HUES64 (cell line): ENCODE data around the gene EPX.

Source experiments
- H3K27ac ChIP-seq: 2 replicates; pipeline ENCODE4 v1.7.0; 2013; ENCODE audit warnings: low read depth, low read length, inconsistent platforms
- H3K27me3 ChIP-seq: 2 replicates; pipeline ENCODE4 v1.6.1; 2013; ENCODE audit warnings: mild to moderate bottlenecking, low read length; ENCODE audit not compliant: insufficient read depth
- H3K36me3 ChIP-seq: 2 replicates; pipeline ENCODE4 v1.6.1; 2013; ENCODE audit warnings: mild to moderate bottlenecking, low read length; ENCODE audit not compliant: insufficient read depth
- H3K4me1 ChIP-seq: 2 replicates; pipeline ENCODE4 v1.6.1; 2013; ENCODE audit warnings: mild to moderate bottlenecking, low read length, moderate library complexity; ENCODE audit not compliant: insufficient read depth
- H3K4me3 ChIP-seq: 2 replicates; pipeline ENCODE4 v1.5.1; 2013; ENCODE audit warnings: mild to moderate bottlenecking, low read length, moderate library complexity
- H3K9ac ChIP-seq: 2 replicates; pipeline ENCODE4 v1.6.1; 2013; ENCODE audit warnings: mild to moderate bottlenecking, low read depth, low read length
- H3K9me3 ChIP-seq: 2 replicates; pipeline ENCODE4 v1.6.1; 2013; ENCODE audit warnings: low read depth, low read length; ENCODE audit not compliant: insufficient read depth
- WGBS: fragments of 150-250, 120-280 bp; methylation state at CpG from one replicate; pipeline ENCODE4 v1.1.7; 2013; ENCODE audit warnings: missing lambda C conversion rate; 5-methylcytosine and 5-hydroxymethylcytosine counted together

EPX gene

DNA sequence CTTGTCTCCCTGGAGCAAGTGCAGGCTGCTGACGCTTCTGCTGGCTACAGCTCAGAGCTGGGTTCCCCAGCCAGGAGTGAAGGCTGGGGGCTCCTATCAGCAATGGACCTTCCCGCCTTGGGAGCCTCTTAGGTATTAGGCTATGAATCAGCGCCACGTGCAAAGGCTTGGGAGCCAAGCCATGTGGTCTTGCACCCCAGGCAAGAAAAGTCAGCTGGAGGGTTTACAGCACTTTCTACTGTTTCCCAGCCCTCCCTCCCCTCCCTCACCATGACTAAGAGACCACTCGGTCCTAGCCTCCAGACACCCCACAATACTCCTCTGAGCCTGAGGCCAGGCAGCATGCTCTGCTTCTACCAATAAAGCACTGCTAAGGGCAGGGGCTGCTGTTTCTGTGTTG lies 12.3 kb downstream of the EPX start:
- H3K9me3 ChIP-seq = no peaks in the 10 kb centered on the region
- H3K27ac ChIP-seq = no peak overlapping the region
- H3K27me3 ChIP-seq = no peaks in the 10 kb centered on the region
- H3K36me3 ChIP-seq = peaks cover 23% of the 10 kb centered on the region
- H3K4me3 ChIP-seq = no peak overlapping the region
- H3K4me1 ChIP-seq = no peaks in the 10 kb centered on the region
- H3K9ac ChIP-seq = no peak overlapping the region
- 90% methylated on average over 5 of the region's 5 CpGs for WGBS

DNA sequence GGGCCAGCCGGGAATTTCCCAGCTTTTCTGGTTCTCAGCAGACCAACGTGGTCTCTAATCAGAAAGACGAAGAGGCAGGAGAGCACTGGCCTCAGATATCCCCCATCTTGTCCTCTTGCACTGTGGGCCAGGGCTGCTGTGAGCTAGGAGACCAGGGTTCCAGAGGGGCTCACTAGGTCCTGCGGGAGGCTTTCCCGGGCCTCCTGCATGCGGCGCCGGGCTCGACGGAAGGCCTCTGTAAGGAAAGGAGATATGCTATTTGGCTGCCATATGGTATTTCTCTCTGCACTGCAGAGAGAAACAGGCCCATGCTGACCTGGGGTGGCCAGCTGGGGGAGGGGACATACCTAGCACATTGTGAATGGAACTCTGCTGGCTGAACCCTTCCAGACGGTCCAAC lies 13.4 kb downstream of the EPX start:
- WGBS = 89% methylated on average over 11 of the region's 11 CpGs
- H3K9ac ChIP-seq = no peak overlapping the region
- H3K4me1 ChIP-seq = no peaks in the 10 kb centered on the region
- H3K27ac ChIP-seq = no peak overlapping the region
- peaks cover 34% of the 10 kb centered on the region for H3K36me3 ChIP-seq
- no peaks in the 10 kb centered on the region for H3K27me3 ChIP-seq
- no peaks in the 10 kb centered on the region for H3K9me3 ChIP-seq
- H3K4me3 ChIP-seq = no peak overlapping the region

DNA sequence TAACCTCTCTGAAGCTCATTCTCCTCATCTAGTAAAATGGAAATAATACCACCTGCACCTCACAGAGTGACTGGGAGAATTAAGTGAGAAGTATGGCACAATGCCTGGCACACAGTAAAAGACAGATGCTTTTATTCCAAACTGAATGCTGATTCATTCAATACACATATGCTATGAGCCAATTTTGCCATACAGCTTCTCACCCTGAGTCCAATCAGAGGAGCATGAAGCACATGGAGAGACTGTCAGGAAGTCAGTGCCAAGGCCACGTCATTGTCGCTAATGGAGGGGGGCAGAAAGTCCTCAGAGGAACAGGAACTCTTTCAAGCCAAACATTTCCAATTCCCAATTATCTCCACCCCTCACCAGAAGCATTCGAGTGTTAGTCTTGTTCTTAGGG lies 14.9 kb downstream of the EPX start:
- H3K36me3 ChIP-seq = peaks cover 42% of the 10 kb centered on the region

DNA sequence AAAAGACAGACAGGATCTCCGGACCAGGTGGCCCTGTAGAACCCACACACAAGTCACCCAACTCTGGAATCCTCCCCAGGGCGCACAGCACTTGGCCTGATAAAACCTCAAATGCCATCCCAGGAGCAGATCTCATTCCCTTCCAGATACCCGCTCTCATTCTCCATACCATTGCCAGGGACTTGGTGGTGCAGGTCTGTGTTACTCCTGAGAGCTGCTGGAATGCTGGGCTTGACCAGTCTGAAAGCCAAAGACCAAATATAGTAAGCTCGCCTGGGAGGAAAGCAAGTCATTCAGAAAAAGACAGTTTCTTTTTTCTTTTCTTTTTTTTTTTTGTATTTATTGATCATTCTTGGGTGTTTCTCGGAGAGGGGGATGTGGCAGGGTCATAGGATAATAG lies 15.8 kb downstream of the EPX start:
- Histone ChIP-seq H3K9me3 (no peaks in the 10 kb centered on the region), H3K36me3 (peaks cover 51% of the 10 kb centered on the region), H3K27ac (no peak overlapping the region), H3K4me3 (no peak overlapping the region), H3K9ac (no peak overlapping the region), H3K27me3 (no peaks in the 10 kb centered on the region), H3K4me1 (no peaks in the 10 kb centered on the region)
- 95% methylated on average over 4 of the region's 5 CpGs for WGBS

More for the DNA sequence above, 14.9 kb downstream of the EPX start:
- no peak overlapping the region for H3K9ac ChIP-seq
- 94% methylated on average over 3 of the region's 3 CpGs for WGBS
- no peak overlapping the region for H3K27ac ChIP-seq
- no peaks in the 10 kb centered on the region for H3K27me3 ChIP-seq
- H3K9me3 ChIP-seq = no peaks in the 10 kb centered on the region
- H3K4me3 ChIP-seq = no peak overlapping the region
- no peaks in the 10 kb centered on the region for H3K4me1 ChIP-seq

DNA sequence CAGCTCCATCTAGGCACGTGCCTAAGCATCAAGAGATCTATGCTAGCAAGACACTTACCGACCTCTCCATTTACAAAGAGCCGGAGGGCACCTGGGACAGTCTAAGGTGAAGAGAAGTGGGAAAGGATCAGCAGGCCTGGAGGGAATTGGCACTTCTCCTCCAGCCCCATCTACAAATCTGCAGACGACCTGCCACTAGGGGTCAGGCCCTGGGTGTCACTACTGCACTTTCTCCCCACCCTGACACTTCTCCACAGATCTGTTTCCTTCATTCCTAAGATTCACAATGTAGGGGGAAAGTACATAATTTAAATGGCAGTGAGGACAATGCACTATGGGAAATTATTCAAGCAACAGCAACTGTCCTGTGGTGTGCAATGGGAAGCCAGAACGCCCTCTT lies 18.4 kb downstream of the EPX start:
- no peak overlapping the region for H3K27ac ChIP-seq
- H3K4me1 ChIP-seq = no peaks in the 10 kb centered on the region
- no peaks in the 10 kb centered on the region for H3K27me3 ChIP-seq
- WGBS = 78% methylated on average over 5 of the region's 5 CpGs
- H3K9me3 ChIP-seq = no peaks in the 10 kb centered on the region
- H3K36me3 ChIP-seq = peaks cover 65% of the 10 kb centered on the region
- H3K9ac ChIP-seq = no peak overlapping the region
- no peak overlapping the region for H3K4me3 ChIP-seq

DNA sequence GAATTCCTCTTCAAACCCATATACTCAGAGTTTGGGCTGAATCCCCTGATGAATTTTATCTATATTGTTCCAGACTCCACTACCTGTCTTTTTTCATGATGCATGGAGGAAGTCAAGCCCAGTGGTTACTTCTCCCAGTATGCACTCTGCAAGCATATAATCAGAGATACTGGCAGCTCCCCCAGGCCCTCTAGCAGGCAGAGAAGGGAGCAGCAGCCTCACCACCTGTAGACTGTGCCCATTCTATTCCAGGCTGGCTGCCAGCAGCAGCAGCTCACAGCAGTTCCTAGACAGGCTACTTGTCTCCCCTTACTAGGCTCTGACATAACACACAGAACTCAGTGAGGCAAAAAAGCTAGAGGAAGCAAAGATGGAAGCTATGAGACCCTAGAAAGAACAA lies 23.2 kb downstream of the EPX start:
- Histone ChIP-seq H3K4me3 (no peak overlapping the region), H3K27ac (no peak overlapping the region), H3K4me1 (no peaks in the 10 kb centered on the region), H3K9me3 (no peaks in the 10 kb centered on the region), H3K9ac (no peak overlapping the region), H3K27me3 (peaks cover 3% of the 10 kb centered on the region; the same call in 1 of the 2 replicates), H3K36me3 (peaks cover 38% of the 10 kb centered on the region)

DNA sequence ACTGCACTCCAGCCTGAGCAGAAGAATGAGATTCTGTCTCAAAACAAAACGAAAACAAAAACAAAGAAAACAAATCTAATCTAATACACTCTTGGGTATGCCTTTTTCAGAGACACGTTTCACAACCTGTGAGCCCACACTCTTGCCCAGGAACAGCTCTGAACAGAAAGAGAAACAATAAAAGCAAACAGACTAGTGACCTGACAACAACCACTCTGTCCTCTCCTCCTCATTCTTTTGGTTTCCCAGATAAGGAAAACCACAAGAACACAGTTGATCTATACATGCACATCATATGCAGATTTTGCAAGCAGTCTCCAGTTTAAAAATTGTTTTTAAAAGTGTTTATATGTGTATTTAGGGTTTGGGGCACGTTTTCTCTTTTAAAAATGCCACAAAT lies 25.2 kb downstream of the EPX start:
- Histone ChIP-seq H3K27ac (no peak overlapping the region), H3K27me3 (peaks cover 3% of the 10 kb centered on the region; the same call in 1 of the 2 replicates), H3K4me3 (no peak overlapping the region), H3K9me3 (no peaks in the 10 kb centered on the region), H3K36me3 (peaks cover 25% of the 10 kb centered on the region), H3K4me1 (no peaks in the 10 kb centered on the region), H3K9ac (no peak overlapping the region)
- WGBS = 89% methylated on average over 3 of the region's 3 CpGs

DNA sequence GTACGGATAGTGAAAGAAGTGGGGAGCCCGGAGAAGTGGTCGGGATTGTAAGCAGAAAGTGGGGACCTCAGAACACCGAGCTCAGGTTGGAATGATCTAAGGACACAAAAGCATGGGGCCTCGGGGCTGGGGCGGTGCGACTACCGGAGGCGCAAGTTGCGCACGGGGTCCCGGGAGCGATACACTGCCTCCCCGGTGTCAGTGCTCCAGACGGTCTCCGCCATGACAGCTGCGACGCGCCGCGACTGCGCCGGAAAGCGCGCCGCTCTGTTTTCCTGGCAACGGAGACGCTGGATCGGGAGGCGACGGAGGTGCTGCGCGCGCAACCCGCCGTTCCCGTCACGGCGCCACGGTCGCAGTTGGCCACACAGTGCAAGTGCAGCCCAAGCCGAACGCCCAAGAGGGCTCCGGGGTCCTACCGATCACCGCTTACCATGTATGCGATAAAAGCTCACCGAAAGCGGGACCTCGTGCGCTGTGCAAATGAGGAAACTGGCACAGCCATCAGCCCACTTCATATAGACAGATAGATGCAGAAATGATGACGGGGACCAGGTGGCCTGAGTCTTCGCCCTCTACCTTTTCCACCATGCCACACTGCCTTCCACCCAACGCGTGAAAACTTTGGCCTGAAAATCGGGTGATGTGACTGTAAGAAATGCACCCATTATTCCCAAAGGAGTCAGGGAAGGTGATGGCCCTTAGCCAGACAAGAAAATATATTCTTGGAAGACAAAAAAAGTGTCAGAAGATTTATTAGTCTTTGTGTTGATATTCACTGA lies 26.7 kb downstream of the EPX start, which contains the start of gene MKS1:
Gene MKS1, minus strand, starts transcription at position 249 of the 782 bp plus-strand sequence. Its CDS starts 25 bp downstream, at position 224.
- 8% methylated on average over 56 of the region's 56 CpGs for WGBS
- H3K36me3 ChIP-seq = peaks cover 13% of the 10 kb centered on the region
- H3K27ac ChIP-seq = no peak within 1 kb of the TSS
- peaks cover 8% of the 10 kb centered on the region; the same call in 1 of the 2 replicates for H3K27me3 ChIP-seq
- no peaks in the 10 kb centered on the region for H3K9me3 ChIP-seq
- H3K4me1 ChIP-seq = peaks cover 3% of the 10 kb centered on the region; the same call in 1 of the 2 replicates
- H3K9ac ChIP-seq = peak within 1 kb of the TSS; percentile 67
- peak within 1 kb of the TSS; percentile 85 for H3K4me3 ChIP-seq

DNA sequence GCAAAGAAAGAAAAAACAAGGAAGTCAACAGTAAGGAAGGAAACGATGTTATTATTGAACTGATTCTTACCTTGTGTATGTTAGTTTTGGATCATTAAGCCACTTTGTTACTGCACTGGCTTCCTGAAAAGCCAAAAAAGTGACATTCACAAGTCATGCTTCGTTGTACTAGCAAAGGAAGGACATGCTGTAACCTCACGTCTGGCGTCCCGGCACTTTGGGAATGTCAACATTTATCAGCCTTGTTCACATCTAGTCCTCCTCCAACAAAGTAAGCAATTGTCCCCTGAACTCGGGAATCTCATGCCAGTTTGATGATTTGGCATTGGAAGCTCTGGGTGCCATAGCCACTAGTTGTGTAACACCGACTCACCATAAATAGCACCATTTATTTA lies 27.3 kb downstream of the EPX start:
- Histone ChIP-seq H3K27ac (no peak overlapping the region), H3K27me3 (peaks cover 8% of the 10 kb centered on the region; the same call in 1 of the 2 replicates), H3K9me3 (no peaks in the 10 kb centered on the region), H3K4me3 (peak overlapping the region; percentile 85), H3K36me3 (peaks cover 9% of the 10 kb centered on the region; the same call in 1 of the 2 replicates), H3K9ac (peak overlapping the region; percentile 60; the same call in 1 of the 2 replicates), H3K4me1 (peaks cover 7% of the 10 kb centered on the region; the same call in 1 of the 2 replicates)
- 94% methylated on average over 7 of the region's 7 CpGs for WGBS

DNA sequence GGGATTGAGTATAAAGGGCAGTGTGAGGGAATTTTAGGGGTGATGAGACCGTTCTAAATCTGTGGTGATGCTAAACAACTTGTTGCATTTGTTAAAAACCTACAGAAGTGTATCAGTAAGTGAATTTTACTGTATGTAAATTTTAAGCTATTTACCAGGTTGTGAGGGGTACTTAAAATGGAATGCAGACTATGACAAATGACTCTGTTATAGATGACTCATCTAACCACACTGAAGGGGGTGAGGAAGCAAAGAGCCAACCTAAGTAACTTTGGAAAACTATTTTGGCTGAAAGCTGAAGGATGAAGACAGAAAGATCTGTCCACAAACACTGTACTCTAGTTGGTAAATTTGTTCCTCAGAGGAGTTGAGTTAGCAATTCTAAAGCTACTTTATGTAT lies 31.8 kb downstream of the EPX start:
- Histone ChIP-seq H3K27me3 (peaks cover 35% of the 10 kb centered on the region), H3K4me1 (peaks cover 19% of the 10 kb centered on the region), H3K36me3 (no peaks in the 10 kb centered on the region), H3K4me3 (no peak overlapping the region), H3K9me3 (no peaks in the 10 kb centered on the region), H3K9ac (no peak overlapping the region), H3K27ac (no peak overlapping the region)
- 37% methylated on average over 1 of the region's 1 CpG for WGBS

DNA sequence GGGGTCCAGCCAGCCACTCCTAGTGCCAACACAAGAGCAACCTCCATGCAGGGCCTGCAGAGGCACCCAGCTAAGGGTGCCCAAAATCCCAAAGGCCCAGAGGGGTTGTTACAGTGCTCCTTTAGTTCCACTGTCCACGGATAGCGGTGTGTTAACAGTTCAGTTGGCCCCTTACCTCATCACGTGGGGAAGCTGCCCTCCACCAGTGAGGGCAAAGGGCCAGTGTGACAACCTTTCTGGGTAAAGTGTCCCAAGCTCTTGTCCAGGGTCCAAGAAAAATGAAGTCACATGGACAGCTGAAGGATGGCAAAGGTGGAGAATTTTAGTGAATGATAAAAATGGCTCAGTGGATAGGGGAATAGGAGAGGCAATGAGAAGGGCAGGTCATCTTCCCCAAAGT lies 35.2 kb downstream of the EPX start:
- Histone ChIP-seq H3K4me1 (peaks cover 21% of the 10 kb centered on the region), H3K9me3 (no peaks in the 10 kb centered on the region), H3K9ac (no peak overlapping the region), H3K36me3 (no peaks in the 10 kb centered on the region), H3K27me3 (peaks cover 52% of the 10 kb centered on the region), H3K27ac (no peak overlapping the region), H3K4me3 (no peak overlapping the region)
- 92% methylated on average over 3 of the region's 3 CpGs for WGBS
